Measurements from ENCODE around the gene RTN1. TPM values are rescaled to one million over a fixed set of nuclear protein-coding genes. Genes with fewer than 3 reads are reported as not detected.
A peak's percentile ranks its signal among the peaks of the same experiment; 100 is the strongest.

The RTN1 gene
- total RNA-seq, 2 donors from 2014 or later: 0.60 to 3.4 TPM

GRCh38 chr14:59814988-59815387, 55.6 kb downstream of the RTN1 start:
- no peak overlapping the region for H3K27ac Mint-ChIP-seq

GRCh38 chr14:59811815-59812214, 58.8 kb downstream of the RTN1 start:
- ATAC-seq (no peak), DNase-seq (no peak)
- H3K4me3 Mint-ChIP-seq: no peak overlapping the region
- no peaks in the 10 kb centered on the region for H3K4me1 Mint-ChIP-seq
- no peak overlapping the region for H3K27ac Mint-ChIP-seq
- no peaks in the 10 kb centered on the region for H3K36me3 Mint-ChIP-seq (ENCODE audit: low read depth)
- H3K27me3 Mint-ChIP-seq: peaks cover 35% of the 10 kb centered on the region
- H3K9me3 ChIP-seq (ENCODE audit: control insufficient read depth, low read length, poor library complexity, severe bottlenecking): no peaks in the 10 kb centered on the region

More at GRCh38 chr14:59814988-59815387, 55.6 kb downstream of the RTN1 start:
- no peaks in the 10 kb centered on the region for H3K4me1 Mint-ChIP-seq
- H3K4me3 Mint-ChIP-seq: no peak overlapping the region
- H3K9me3 ChIP-seq (ENCODE audit: control insufficient read depth, low read length, poor library complexity, severe bottlenecking): no peaks in the 10 kb centered on the region
- peaks cover 27% of the 10 kb centered on the region for H3K27me3 Mint-ChIP-seq
- H3K36me3 Mint-ChIP-seq (ENCODE audit: low read depth): no peaks in the 10 kb centered on the region
- ATAC-seq (no peak), DNase-seq (no peak)

GRCh38 chr14:59811073-59811472, 59.5 kb downstream of the RTN1 start:
- H3K9me3 ChIP-seq (ENCODE audit: control insufficient read depth, low read length, poor library complexity, severe bottlenecking): no peaks in the 10 kb centered on the region
- no peak overlapping the region for H3K27ac Mint-ChIP-seq
- peaks cover 34% of the 10 kb centered on the region for H3K27me3 Mint-ChIP-seq
- no peaks in the 10 kb centered on the region for H3K36me3 Mint-ChIP-seq (ENCODE audit: low read depth)
- no peaks in the 10 kb centered on the region for H3K4me1 Mint-ChIP-seq
- DNase-seq (no peak), ATAC-seq (no peak)
- no peak overlapping the region for H3K4me3 Mint-ChIP-seq

- H3K27me3 Mint-ChIP-seq: peaks cover 24% of the 10 kb centered on the region
- no peak overlapping the region for H3K27ac Mint-ChIP-seq
- DNase-seq (no peak), ATAC-seq (no peak)
- H3K9me3 ChIP-seq (ENCODE audit: control insufficient read depth, low read length, poor library complexity, severe bottlenecking): no peaks in the 10 kb centered on the region
- H3K4me1 Mint-ChIP-seq: peaks cover 2% of the 10 kb centered on the region
- H3K4me3 Mint-ChIP-seq: no peak overlapping the region
- no peaks in the 10 kb centered on the region for H3K36me3 Mint-ChIP-seq (ENCODE audit: low read depth)
Measured at GRCh38 chr14:59803052-59803540, 67.5 kb downstream of the RTN1 start.

- no peak for ATAC-seq
- no peak overlapping the region for H3K27ac Mint-ChIP-seq
- H3K27me3 Mint-ChIP-seq: peaks cover 38% of the 10 kb centered on the region
- H3K36me3 Mint-ChIP-seq (ENCODE audit: low read depth): no peaks in the 10 kb centered on the region
- no peaks in the 10 kb centered on the region for H3K9me3 ChIP-seq (ENCODE audit: control insufficient read depth, low read length, poor library complexity, severe bottlenecking)
- H3K4me1 Mint-ChIP-seq: no peaks in the 10 kb centered on the region
- no peak for DNase-seq
- H3K4me3 Mint-ChIP-seq: no peak overlapping the region
Measured at GRCh38 chr14:59788176-59788575, 82.4 kb downstream of the RTN1 start.

- Mint-ChIP-seq H3K4me1 (no peaks in the 10 kb centered on the region), H3K27me3 (peaks cover 34% of the 10 kb centered on the region), H3K27ac (no peak overlapping the region), H3K4me3 (no peak overlapping the region), H3K36me3 (ENCODE audit: low read depth) (no peaks in the 10 kb centered on the region)
- ATAC-seq (no peak), DNase-seq (no peak)
- no peaks in the 10 kb centered on the region for H3K9me3 ChIP-seq (ENCODE audit: control insufficient read depth, low read length, poor library complexity, severe bottlenecking)
Measured at GRCh38 chr14:59787045-59787674, 83.4 kb downstream of the RTN1 start.

GRCh38 chr14:59785629-59786028, 84.9 kb downstream of the RTN1 start:
- no peak for DNase-seq
- Mint-ChIP-seq H3K36me3 (ENCODE audit: low read depth) (no peaks in the 10 kb centered on the region), H3K27me3 (peaks cover 22% of the 10 kb centered on the region), H3K4me3 (no peak overlapping the region), H3K27ac (no peak overlapping the region), H3K4me1 (no peaks in the 10 kb centered on the region)
- no peaks in the 10 kb centered on the region for H3K9me3 ChIP-seq (ENCODE audit: control insufficient read depth, low read length, poor library complexity, severe bottlenecking)
- ATAC-seq: no peak

GRCh38 chr14:59782760-59783159, 87.8 kb downstream of the RTN1 start:
- no peak for DNase-seq
- Mint-ChIP-seq H3K27ac (no peak overlapping the region), H3K27me3 (peaks cover 14% of the 10 kb centered on the region), H3K36me3 (ENCODE audit: low read depth) (no peaks in the 10 kb centered on the region), H3K4me3 (no peak overlapping the region), H3K4me1 (no peaks in the 10 kb centered on the region)
- ATAC-seq: no peak
- no peaks in the 10 kb centered on the region for H3K9me3 ChIP-seq (ENCODE audit: control insufficient read depth, low read length, poor library complexity, severe bottlenecking)

GRCh38 chr14:59777006-59777579, 93.5 kb downstream of the RTN1 start:
- ATAC-seq: no peak
- no peaks in the 10 kb centered on the region for H3K36me3 Mint-ChIP-seq (ENCODE audit: low read depth)
- H3K27me3 Mint-ChIP-seq: no peaks in the 10 kb centered on the region
- no peak overlapping the region for H3K27ac Mint-ChIP-seq
- H3K4me3 Mint-ChIP-seq: no peak overlapping the region
- no peaks in the 10 kb centered on the region for H3K4me1 Mint-ChIP-seq
- no peaks in the 10 kb centered on the region for H3K9me3 ChIP-seq (ENCODE audit: control insufficient read depth, low read length, poor library complexity, severe bottlenecking)
- no peak for DNase-seq

GRCh38 chr14:59776468-59776867, 94.1 kb downstream of the RTN1 start:
- no peak for ATAC-seq
- H3K27me3 Mint-ChIP-seq: no peaks in the 10 kb centered on the region
- no peak for DNase-seq
- H3K4me3 Mint-ChIP-seq: no peak overlapping the region
- H3K9me3 ChIP-seq (ENCODE audit: control insufficient read depth, low read length, poor library complexity, severe bottlenecking): no peaks in the 10 kb centered on the region
- H3K4me1 Mint-ChIP-seq: no peaks in the 10 kb centered on the region
- no peaks in the 10 kb centered on the region for H3K36me3 Mint-ChIP-seq (ENCODE audit: low read depth)
- H3K27ac Mint-ChIP-seq: no peak overlapping the region

- no peaks in the 10 kb centered on the region for H3K4me1 Mint-ChIP-seq
- no peak overlapping the region for H3K27ac Mint-ChIP-seq
- peaks cover 2% of the 10 kb centered on the region for H3K27me3 Mint-ChIP-seq
- ATAC-seq: no peak
- DNase-seq: no peak
- peak overlapping the region; percentile 12 for H3K4me3 Mint-ChIP-seq
- no peaks in the 10 kb centered on the region for H3K9me3 ChIP-seq (ENCODE audit: control insufficient read depth, low read length, poor library complexity, severe bottlenecking)
- no peaks in the 10 kb centered on the region for H3K36me3 Mint-ChIP-seq (ENCODE audit: low read depth)
Measured at GRCh38 chr14:59772233-59772632, 98.3 kb downstream of the RTN1 start.

- no peak overlapping the region for H3K27ac Mint-ChIP-seq
- H3K4me1 Mint-ChIP-seq: no peaks in the 10 kb centered on the region
Measured at GRCh38 chr14:59771577-59771976, 99.0 kb downstream of the RTN1 start.

GRCh38 chr14:59769586-59769985, 101.0 kb downstream of the RTN1 start:
- ATAC-seq (no peak), DNase-seq (no peak)
- H3K9me3 ChIP-seq (ENCODE audit: control insufficient read depth, low read length, poor library complexity, severe bottlenecking): no peaks in the 10 kb centered on the region
- no peaks in the 10 kb centered on the region for H3K4me1 Mint-ChIP-seq
- no peaks in the 10 kb centered on the region for H3K36me3 Mint-ChIP-seq (ENCODE audit: low read depth)
- no peak overlapping the region for H3K27ac Mint-ChIP-seq
- peaks cover 6% of the 10 kb centered on the region for H3K27me3 Mint-ChIP-seq
- H3K4me3 Mint-ChIP-seq: no peak overlapping the region

More at GRCh38 chr14:59771577-59771976, 99.0 kb downstream of the RTN1 start:
- DNase-seq (no peak), ATAC-seq (no peak)
- no peaks in the 10 kb centered on the region for H3K9me3 ChIP-seq (ENCODE audit: control insufficient read depth, low read length, poor library complexity, severe bottlenecking)
- Mint-ChIP-seq H3K36me3 (ENCODE audit: low read depth) (no peaks in the 10 kb centered on the region), H3K4me3 (no peak overlapping the region), H3K27me3 (peaks cover 6% of the 10 kb centered on the region)

- DNase-seq (no peak), ATAC-seq (no peak)
- Mint-ChIP-seq H3K36me3 (ENCODE audit: low read depth) (no peaks in the 10 kb centered on the region), H3K27ac (no peak overlapping the region), H3K4me3 (no peak overlapping the region), H3K27me3 (peaks cover 6% of the 10 kb centered on the region), H3K4me1 (no peaks in the 10 kb centered on the region)
- H3K9me3 ChIP-seq (ENCODE audit: control insufficient read depth, low read length, poor library complexity, severe bottlenecking): no peaks in the 10 kb centered on the region
Measured at GRCh38 chr14:59768855-59769375, 101.7 kb downstream of the RTN1 start.
